ENCODE measurements around the gene NUB1. TPM values are rescaled to one million over a fixed set of nuclear protein-coding genes. Genes with fewer than 3 reads are reported as not detected.

Gene NUB1
- polyA plus RNA-seq, 1 donor (not counting 4 experiments of a cell fraction or from before 2014, with no cell fraction given), result 34.6 TPM

- H3K27ac ChIP-seq (ENCODE audit: control insufficient read depth, insufficient read depth, low read length), result no peak overlapping the region
- H3K9me1 ChIP-seq (ENCODE audit: control insufficient read depth, extremely low read depth, insufficient read depth, low read length), result no peaks in the 10 kb centered on the region
- no peak overlapping the region for H2AFZ ChIP-seq (ENCODE audit: control insufficient read depth, low read length)
- H3K4me1 ChIP-seq (ENCODE audit: control insufficient read depth, extremely low read depth, insufficient read depth, low read length), result peaks cover 2% of the 10 kb centered on the region
- no peak for TF ChIP-seq EZH2 (IDR thresholded peaks at IDR 0.05; ENCODE audit: low read length)
- TF ChIP-seq, protein P1, sequence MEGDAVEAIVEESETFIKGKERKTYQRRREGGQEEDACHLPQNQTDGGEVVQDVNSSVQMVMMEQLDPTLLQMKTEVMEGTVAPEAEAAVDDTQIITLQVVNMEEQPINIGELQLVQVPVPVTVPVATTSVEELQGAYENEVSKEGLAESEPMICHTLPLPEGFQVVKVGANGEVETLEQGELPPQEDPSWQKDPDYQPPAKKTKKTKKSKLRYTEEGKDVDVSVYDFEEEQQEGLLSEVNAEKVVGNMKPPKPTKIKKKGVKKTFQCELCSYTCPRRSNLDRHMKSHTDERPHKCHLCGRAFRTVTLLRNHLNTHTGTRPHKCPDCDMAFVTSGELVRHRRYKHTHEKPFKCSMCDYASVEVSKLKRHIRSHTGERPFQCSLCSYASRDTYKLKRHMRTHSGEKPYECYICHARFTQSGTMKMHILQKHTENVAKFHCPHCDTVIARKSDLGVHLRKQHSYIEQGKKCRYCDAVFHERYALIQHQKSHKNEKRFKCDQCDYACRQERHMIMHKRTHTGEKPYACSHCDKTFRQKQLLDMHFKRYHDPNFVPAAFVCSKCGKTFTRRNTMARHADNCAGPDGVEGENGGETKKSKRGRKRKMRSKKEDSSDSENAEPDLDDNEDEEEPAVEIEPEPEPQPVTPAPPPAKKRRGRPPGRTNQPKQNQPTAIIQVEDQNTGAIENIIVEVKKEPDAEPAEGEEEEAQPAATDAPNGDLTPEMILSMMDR (optimal IDR thresholded peaks at IDR 0.05 in 1 of 3, IDR thresholded peaks at IDR 0.05 in 1 of 3, conservative IDR thresholded peaks at IDR 0.05 in 1 of 3; ENCODE audit: extremely low read depth in 1 of 3, insufficient read depth in 2 of 3, low read length in 3 of 3), result no peak
- no peak overlapping the region for H3K4me2 ChIP-seq (ENCODE audit: control insufficient read depth, extremely low read depth, insufficient read depth, low read depth, low read length)
- DNase-seq (ENCODE audit: low read depth, low spot score) (no peak), FAIRE-seq (no peak)
- H3K27me3 ChIP-seq (ENCODE audit: control insufficient read depth, extremely low read depth, insufficient read depth, low read length), result peaks cover 29% of the 10 kb centered on the region
- H3K9ac ChIP-seq (ENCODE audit: control insufficient read depth, extremely low read depth, insufficient read depth, low read length), result no peak overlapping the region
- no peaks in the 10 kb centered on the region for H4K20me1 ChIP-seq (ENCODE audit: control insufficient read depth, extremely low read depth, insufficient read depth, low read length)
- no peak overlapping the region for H3K4me3 ChIP-seq (ENCODE audit: control insufficient read depth in 2 of 3, extremely low read depth in 1 of 3, insufficient read depth in 2 of 3, low read depth in 1 of 3, low read length in 3 of 3)
- H3K79me2 ChIP-seq (ENCODE audit: control insufficient read depth, insufficient read depth, low read length), result no peaks in the 10 kb centered on the region
- no peaks in the 10 kb centered on the region for H3K9me3 ChIP-seq (ENCODE audit: control insufficient read depth, low read depth, low read length)
- peaks cover 3 to 15% of the 10 kb centered on the region in 2 experiments for H3K36me3 ChIP-seq (ENCODE audit: control insufficient read depth in 2 of 2, extremely low read depth in 1 of 2, insufficient read depth in 2 of 2, low read length in 2 of 2)
- dilution Hi-C loops (cut with MboI; ENCODE audit: extremely low pct_ligation_motif_present, low sequenced_read_pairs), result no loop called here
Measured at GRCh38 chr7:151378496-151379192, 37.0 kb downstream of the NUB1 start.

- peaks cover 2% of the 10 kb centered on the region for H3K4me1 ChIP-seq (ENCODE audit: control insufficient read depth, extremely low read depth, insufficient read depth, low read length)
- H3K4me3 ChIP-seq (ENCODE audit: control insufficient read depth in 2 of 3, extremely low read depth in 1 of 3, insufficient read depth in 2 of 3, low read depth in 1 of 3, low read length in 3 of 3), result no peak overlapping the region
- DNase-seq (ENCODE audit: low read depth, low spot score) (no peak), FAIRE-seq (no peak)
- no peak overlapping the region for H3K4me2 ChIP-seq (ENCODE audit: control insufficient read depth, extremely low read depth, insufficient read depth, low read depth, low read length)
- no peaks in the 10 kb centered on the region for H3K9me3 ChIP-seq (ENCODE audit: control insufficient read depth, low read depth, low read length)
- peaks cover 30% of the 10 kb centered on the region for H3K27me3 ChIP-seq (ENCODE audit: control insufficient read depth, extremely low read depth, insufficient read depth, low read length)
- peaks cover 3 to 14% of the 10 kb centered on the region in 2 experiments for H3K36me3 ChIP-seq (ENCODE audit: control insufficient read depth in 2 of 2, extremely low read depth in 1 of 2, insufficient read depth in 2 of 2, low read length in 2 of 2)
- H4K20me1 ChIP-seq (ENCODE audit: control insufficient read depth, extremely low read depth, insufficient read depth, low read length), result no peaks in the 10 kb centered on the region
- no peaks in the 10 kb centered on the region for H3K9me1 ChIP-seq (ENCODE audit: control insufficient read depth, extremely low read depth, insufficient read depth, low read length)
- no peak overlapping the region for H3K9ac ChIP-seq (ENCODE audit: control insufficient read depth, extremely low read depth, insufficient read depth, low read length)
- no peak overlapping the region for H3K27ac ChIP-seq (ENCODE audit: control insufficient read depth, insufficient read depth, low read length)
- no peak overlapping the region for H2AFZ ChIP-seq (ENCODE audit: control insufficient read depth, low read length)
- no peak for TF ChIP-seq EZH2 (IDR thresholded peaks at IDR 0.05; ENCODE audit: low read length)
- TF ChIP-seq, protein P1 (optimal IDR thresholded peaks at IDR 0.05 in 1 of 3, IDR thresholded peaks at IDR 0.05 in 1 of 3, conservative IDR thresholded peaks at IDR 0.05 in 1 of 3; ENCODE audit: extremely low read depth in 1 of 3, insufficient read depth in 2 of 3, low read length in 3 of 3), result no peak
- dilution Hi-C loops (cut with MboI; ENCODE audit: extremely low pct_ligation_motif_present, low sequenced_read_pairs), result no loop called here
- no peaks in the 10 kb centered on the region for H3K79me2 ChIP-seq (ENCODE audit: control insufficient read depth, insufficient read depth, low read length)
Measured at GRCh38 chr7:151379193-151379520, 37.5 kb downstream of the NUB1 start.
